Left lobe of liver (tissue), 2 donors: Measurements from ENCODE around the gene ANKRD36C. TPM values are rescaled to one million over a fixed set of nuclear protein-coding genes. Genes with fewer than 3 reads are reported as not detected.
"Not testable (repeated sequence)": the region's sequence is repeated elsewhere in the genome, so short reads cannot be mapped to it uniquely, and the experiment has no call there.

ENCODE experiments used
- ATAC-seq: fragments of 200-7000 bp; cut with Tn5 transposase; one replicate; pipeline ENCODE4 v1.9.1; 2020; ENCODE audit warnings: mild to moderate bottlenecking, moderate library complexity
- DNase-seq: peaks from one replicate; pipeline ENCODE4 v3.0.0-alpha.2; 2020; ENCODE audit warnings: low spot score
- total RNA-seq: library from RNA; stranded (reverse); gene quantifications from one replicate; pipeline ENCODE4 v1.2.1, GENCODE V29; 2021
- donor health status: DM: no; HTN: no; CAD: no; lungs with moderate emphysema.
- donor health status: DM: no; HTN: yes; CAD: no.

The ANKRD36C gene
- total RNA-seq, 1 donor from 2014 or later = 2.4 TPM

DNA sequence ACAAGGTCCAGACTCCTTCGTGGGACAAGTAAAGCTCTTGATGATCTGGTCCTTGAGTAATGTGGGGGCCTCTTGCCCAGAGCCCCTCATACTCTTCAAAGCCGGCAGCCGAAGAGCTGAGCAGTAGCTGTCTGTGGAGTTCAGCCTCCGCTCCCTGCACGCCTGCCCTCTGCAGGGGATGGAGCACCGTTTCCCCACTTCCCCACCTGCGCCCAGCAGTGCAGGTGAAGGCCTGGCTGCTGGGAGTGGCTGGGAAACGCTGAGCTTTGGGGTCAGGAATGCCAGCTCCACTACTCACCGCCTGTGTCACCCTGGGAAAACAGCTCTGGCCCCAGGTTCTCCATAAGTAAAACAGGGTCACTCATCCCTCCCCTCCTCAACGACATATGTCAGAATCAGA is 18.2 kb upstream of the ANKRD36C start:
- ATAC-seq = peak; percentile 45
- DNase-seq = not testable (repeated sequence)

DNA sequence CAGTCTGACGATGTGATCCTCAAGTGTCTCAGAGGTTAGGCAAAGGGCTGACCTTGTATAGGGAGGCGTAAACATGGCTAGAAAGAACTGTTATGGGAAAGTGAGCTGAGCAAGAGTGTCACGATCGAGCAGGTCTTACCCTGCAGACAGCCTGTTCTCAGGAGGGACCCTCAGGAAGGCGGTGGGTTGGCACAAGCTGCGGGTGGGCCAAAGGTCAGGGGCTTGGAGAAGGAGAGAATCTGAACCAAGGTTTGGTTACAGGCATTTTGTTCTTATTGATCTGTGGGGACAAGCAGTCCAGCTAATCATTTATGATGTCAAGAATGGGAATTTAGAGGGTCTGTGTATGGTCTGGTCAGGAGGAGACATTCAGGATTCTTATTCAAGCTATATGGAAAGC is 16.4 kb upstream of the ANKRD36C start:
- ATAC-seq, DNase-seq: not testable (repeated sequence)

DNA sequence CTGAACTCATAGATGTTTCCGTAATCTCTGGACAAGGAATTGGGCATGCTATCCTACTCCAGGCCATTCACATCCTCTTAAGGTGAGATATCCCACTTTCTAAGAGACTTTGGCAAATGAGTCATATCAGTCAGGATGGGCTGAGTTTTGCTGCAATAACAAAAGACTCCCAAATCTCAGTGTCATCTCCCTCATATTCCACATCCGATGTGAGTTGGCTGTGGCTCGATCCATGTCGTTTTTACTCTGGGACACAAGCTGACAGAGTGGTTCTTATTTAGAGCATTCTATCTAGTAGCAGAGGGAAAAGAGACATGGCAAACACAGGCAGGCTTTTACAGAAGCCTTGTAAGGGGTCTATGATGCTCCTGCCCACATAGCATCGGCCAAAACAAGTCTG is 14.6 kb upstream of the ANKRD36C start:
- DNase-seq, ATAC-seq: not testable (repeated sequence)

DNA sequence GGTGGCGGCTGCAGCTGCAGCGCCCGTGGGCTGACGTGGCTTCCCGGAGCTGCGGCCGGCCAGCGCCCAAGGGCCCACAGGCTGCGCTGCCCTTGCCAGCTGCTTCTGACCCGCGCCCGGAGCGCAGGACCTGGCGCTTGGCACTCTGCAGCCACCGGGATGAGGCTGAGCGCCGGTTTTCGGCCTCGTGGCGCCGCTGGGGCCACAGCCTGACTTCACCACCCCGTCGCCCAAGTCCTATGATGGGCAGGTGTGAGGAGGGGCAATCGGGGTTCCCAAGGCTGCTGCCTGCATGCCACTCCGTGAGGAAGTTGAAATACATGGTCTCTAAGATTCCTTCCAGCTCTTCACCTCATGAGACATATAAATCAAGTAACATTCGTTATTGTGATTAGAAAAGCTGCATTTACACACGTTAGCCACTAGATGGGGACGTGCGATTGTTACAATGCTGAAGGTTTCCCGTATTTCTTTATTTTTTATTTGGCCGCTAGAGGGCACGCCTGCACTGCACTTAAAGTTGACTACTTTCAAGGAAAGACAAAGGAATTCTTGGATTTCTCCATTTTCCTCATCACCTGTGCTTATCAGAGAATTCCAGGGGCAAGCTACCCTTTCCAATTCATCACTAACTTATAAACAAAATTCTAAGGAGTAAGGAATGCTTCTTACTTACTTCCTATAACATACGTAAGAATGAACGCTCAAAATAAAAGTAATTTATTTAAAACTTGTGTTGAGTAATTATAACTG is 1.1 kb upstream of the ANKRD36C start:
- ATAC-seq (peak; percentile 94), DNase-seq (peak; percentile 54)

DNA sequence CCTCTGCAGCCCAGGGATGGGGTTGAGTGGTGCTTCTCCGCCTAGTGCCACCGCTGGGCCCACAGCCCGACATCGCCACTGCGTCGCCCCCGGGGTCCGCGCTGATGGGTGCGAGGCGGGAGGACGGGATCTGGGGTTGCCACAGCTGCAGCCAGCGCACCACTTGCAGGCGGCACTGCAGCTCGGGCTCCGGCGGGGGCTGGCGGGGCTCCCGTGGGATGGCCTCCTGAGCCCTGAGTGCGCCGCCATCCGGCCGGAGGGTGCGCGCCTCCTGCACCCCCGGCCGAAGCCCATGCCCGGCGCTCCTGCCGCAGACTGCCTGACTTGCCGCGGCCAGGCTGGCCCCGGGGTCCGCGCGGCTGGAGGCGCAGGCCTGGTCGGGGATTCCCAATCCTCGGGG is 478 bp upstream of the ANKRD36C start:
- peak; percentile 77 for ATAC-seq
- not testable (repeated sequence) for DNase-seq

DNA sequence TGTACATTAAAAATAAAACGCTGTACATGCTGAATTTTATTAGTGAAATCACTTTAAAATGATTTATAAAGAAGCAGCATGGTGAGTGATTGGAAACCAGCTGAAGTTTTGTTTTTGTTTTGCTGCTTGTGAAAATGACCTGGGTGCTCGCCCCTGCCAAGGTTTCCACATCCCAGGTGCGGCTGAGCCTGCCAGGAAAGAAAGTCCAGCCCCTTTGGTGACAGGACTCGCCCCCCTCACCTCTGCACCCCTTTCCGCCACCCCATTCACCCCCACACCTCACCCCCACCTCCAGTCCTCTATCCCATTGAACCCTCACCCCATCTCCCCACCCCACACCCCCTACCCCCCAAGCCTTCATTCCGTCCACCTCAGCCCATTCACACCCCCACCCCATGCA is 740 bp downstream of the ANKRD36C start:
- not testable (repeated sequence) for ATAC-seq, DNase-seq

DNA sequence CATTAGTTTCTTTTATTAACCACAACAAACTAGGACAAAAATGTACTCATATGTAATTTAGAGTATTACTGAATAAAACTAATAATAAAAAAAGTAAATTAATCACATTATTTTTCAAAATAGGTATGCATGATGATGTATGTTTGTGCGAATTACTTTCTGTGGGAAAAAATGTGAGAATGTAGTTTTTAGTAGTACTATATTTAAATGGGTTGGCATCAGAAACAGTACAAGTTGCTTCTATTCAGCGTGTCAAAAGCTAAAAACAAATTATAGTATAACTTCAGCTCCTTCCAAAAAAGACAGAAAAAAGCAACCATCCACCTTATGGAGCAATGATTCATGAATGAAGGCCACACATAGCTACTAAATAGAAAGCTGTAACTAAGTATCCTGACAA is 40.0 kb downstream of the ANKRD36C start:
- not testable (repeated sequence) for ATAC-seq, DNase-seq

DNA sequence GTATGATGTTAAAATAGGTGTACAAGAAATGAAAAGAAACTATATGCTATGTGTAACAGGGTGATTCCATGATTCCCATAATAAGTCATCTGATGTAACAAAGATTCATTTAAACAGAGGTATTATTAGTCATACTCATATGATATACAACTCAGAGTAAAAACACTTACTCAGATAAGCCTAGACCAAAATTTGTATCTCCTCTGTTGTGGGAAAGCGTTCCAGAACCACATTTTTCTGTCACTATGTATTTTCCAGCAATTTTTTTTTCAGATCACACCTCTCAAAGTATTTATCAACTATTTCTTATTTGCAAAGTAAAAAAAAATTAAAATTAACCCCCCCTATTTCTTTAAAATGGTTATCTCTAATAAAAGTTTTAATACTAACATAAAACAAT is 43.6 kb downstream of the ANKRD36C start:
- not testable (repeated sequence) for ATAC-seq, DNase-seq

DNA sequence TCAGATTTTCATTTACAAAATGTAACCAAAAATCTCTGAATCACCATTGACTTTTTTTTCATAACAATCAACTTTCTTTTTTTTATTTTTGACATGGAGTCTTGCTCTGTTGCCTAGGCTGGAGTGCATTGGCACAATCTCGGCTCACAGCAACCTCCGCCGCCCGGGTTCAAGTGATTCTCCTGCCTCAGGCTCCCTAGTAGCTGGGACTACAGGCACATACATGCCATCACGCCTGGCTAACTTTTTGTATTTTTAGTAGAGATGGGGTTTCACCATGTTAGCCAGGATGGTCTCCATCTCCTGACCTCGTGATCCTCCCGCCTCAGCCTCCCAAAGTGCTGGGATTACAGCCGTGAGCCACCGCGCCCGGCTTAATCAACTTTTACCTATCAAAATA is 51.7 kb downstream of the ANKRD36C start:
- ATAC-seq, DNase-seq: not testable (repeated sequence)

DNA sequence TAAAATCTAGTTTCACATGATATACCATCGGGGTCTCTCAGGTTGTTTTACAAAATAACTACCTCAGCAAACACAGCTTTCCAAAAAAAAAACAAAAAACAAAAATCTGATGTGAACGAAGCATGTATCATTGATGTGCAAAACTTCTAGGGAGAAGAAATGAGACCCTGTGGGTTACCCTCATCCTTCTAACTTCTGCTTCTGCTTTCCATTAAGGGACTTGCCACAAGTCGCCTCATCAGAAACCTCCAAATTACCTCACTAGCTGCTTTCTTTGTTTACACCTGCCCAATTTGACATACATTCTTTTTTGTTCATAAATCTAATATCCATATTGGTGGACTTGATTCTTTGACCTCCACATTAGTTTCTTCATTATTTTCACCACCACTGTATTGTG is 60.9 kb downstream of the ANKRD36C start:
- ATAC-seq, DNase-seq: not testable (repeated sequence)

DNA sequence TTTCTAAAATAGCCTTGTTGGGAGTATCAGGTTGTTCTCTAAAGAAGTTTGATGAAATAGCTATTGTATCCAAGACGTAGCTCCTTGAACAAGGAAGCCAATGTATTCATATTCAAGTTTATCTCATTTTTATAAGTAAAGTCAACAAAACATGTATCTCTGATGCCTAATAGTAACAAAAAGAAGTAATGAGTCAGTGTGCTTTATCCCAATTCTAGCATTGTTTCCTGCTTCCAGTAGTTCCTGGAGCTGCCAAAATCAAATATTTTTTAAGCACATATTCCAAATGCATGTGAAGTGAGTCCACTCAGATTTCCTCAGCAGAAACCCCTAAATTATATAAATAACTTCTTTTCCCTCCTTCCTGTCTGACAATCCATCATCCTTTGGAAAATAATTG is 74.6 kb downstream of the ANKRD36C start:
- not testable (repeated sequence) for ATAC-seq, DNase-seq

DNA sequence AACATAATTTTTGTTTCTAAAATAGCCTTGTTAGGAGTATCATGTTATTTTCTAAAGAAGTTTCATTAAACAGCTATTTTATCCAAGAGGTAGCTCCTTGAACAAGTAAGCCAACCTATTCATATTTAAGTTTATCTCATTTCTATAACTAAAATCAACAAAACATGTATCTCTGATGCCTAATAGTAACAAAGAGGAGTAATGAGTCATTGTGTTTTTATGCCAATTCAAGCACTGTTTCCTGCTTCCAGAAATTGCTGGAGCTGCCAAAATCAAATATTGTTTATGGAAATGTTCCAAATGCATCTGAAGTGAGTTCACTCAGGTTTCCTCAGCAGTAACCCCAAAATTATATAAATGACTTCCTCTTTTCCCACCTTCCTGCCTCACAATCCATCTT is 76.5 kb downstream of the ANKRD36C start:
- not testable (repeated sequence) for ATAC-seq, DNase-seq

DNA sequence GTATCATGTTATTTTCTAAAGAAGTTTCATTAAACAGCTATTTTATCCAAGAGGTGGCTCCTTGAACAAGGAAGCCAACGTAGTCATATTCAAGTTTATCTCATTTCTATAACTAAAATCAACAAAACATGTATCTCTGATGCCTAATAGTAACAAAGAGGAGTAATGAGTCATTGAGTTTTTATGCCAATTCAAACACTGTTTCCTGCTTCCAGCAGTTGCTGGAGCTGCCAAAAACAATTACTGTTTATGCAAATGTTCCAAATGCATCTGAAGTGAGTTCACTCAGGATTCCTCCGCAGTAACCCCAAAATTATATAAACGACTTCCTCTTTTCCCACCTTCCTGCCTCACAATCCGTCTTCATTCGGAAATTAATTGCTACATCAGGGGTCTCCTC is 80.2 kb downstream of the ANKRD36C start:
- not testable (repeated sequence) for DNase-seq

DNA sequence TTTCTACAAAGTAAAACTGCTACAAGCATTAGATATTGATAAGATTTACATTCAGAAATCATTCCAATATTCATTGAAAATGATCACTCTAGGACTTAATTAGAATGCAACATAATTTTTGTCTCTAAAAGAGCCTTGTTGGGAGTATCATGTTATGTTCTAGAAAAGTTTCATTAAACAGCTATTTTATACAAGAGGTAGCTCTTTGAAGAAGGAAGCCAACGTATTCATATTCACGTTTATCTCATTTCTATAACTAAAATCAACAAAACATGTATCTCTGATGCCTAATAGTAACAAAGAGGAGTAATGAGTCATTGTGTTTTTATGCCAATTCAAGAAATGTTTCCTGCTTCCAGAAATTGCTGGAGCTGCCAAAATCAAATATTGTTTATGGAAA is 97.2 kb downstream of the ANKRD36C start:
- not testable (repeated sequence) for DNase-seq, ATAC-seq

More for the DNA sequence above, 80.2 kb downstream of the ANKRD36C start:
- not testable (repeated sequence) for ATAC-seq

DNA sequence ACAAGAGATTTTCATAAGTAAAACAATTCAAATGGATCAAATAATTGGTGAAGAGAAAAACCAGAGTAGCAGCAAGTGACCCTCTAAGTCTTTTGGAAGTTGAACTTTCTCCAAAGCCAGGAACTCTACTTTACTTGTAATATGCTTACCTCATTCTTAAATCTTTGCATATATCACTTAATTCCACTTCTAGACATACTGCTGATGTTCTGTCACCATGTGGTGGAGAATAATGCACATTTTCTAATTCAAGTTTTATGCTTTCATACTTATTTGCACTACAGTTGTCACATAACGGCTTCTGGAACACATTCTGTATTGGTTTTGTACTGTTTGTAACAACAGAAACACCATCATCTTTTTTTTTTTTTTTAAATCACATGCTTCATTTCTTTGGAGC is 123.7 kb downstream of the ANKRD36C start:
- not testable (repeated sequence) for ATAC-seq, DNase-seq

DNA sequence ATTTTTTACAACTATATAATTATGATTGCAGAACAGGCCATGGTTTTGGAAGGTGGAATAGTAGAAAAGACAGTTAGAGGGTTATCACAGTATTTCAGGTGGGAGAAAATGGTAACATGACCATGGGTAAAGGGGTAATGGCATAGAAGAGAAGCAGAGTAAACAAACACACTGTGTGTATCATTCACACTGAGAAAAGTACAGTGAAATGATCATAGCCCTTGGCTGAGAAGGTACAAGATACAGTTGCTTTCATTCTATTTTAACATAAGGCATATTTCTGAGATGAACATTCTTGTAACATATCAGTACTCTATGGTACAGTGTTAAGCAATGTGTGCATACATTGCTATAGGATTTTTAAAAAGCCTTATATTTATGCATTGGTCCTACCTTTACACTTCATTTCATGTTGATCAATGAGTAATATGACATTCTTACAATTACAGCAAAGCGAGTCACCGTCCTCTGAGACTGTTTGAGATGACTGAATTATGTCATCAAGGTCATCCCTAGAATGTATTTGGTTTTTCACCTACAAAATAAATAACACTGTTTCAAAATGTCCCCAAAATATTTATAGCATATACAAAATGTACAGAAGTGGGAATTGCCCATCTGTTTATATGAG is 124.5 kb downstream of the ANKRD36C start:
- not testable (repeated sequence) for ATAC-seq, DNase-seq

DNA sequence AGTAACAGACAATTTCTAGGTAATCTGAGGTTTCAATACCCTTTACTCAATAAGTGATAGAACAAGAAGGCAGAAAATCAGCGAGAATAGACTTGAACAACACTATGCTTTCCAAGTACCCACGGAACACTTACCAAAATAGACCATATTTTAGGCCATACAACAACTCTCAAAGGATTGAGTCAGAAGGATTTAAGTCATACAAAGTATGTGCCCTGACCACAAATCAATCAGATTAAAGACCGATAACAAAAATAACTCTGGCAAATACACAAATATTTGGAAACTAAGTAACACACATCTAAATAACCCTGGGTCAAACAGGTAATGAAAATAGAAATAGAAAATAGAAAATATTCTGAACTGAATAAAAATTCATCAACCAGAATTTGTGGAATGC is 129.5 kb downstream of the ANKRD36C start:
- DNase-seq = not testable (repeated sequence)

DNA sequence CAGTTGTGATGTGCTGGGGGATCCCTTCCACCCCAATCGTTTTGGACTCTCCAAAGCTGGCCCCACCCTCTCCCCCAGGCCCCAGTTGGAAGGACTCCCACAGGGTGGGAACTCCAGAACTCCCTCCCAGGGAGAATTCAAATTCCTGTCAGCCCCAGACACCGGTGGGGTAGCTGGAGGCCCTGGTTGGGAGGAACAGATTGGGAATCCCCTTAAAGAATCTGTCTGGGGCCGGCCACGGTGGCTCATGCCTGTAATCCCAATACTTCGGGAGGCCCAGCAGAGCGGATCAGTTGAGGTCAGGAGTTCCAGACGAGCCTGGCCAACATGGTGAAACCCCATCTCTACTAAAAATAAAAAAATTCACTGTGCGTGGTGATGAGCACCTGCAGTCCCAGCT is 155.5 kb downstream of the ANKRD36C start:
- no peak for ATAC-seq
- no peak for DNase-seq

More for the DNA sequence above, 129.5 kb downstream of the ANKRD36C start:
- ATAC-seq = not testable (repeated sequence)

DNA sequence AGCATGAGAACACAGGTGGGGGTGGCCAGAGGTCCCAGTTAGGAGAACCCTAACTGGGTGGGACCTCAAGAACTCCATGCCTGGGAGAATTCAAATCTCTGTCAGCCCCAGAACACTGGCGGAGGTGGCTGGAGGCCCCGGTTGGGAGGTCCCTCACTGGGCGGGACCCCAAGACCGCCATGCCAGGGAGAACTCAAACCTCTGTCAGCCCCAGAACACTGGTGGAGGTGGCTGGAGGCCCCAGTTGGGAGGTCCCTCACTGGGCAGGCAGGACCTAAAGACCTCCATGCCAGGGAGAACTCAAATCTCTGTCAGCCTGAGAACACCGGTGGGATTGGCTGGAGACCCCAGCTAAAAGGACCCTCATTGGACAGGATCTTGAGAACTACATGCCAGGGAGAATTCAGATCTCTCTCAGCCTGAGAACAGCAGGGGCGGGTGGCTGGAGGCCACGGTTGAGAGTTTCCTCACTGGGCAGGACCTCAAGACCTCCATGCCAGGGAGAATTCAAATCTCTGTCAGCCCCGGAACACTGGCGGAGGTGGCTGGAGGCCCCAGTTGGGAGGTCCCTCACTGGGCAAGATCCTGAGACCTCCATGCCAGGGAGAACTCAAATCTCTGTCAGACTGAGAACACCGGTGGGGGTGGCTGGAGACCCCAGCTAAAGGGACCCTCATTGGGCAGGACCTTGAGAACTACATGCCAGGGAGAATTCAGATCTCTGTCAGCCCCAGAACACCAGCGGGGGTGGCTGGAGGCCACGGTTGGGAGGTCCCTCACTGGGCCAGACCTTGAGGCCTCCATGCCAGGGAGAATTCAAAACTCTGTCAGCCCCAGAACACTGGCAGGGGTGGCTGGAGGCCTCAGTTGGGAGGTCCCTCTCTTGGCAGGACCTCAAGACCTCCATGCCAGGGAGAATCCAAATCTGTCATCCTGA is 157.3 kb downstream of the ANKRD36C start:
- not testable (repeated sequence) for DNase-seq, ATAC-seq

DNA sequence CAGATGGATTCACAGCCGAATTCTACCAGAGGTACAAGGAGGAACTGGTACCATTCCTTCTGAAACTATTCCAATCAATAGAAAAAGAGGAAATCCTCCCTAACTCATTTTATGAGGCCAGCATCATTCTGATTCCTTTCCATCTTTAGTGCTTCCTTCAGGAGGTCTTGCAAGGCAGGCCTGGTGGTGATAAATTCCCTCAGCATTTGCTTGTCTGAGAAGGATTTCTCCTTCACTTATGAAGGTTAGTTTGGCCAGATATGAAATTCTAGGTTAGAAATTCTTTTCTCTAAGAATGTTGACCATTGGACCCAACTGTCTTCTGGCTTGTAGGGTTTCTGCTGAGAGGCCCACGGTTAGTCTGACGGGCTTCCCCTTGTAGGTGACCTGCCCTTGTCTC is 167.4 kb downstream of the ANKRD36C start:
- not testable (repeated sequence) for DNase-seq, ATAC-seq

DNA sequence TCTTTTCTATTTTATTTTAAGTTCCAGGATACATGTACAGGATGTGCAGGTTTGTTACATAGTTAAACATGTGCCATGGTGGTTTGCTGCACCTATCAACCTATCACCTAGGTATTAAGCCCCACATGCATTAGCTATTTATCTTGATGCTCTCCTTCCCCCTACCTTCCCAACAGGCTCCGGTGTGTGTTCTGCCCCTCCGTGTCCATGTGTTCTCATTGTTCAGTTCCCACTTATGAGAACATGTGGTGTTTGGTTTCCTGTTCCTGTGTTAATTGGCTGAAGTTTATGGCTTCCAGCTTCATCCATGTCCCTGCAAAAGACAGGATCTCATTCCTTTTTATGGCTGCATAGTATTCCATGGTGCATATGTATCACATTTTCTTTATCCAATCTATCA is 174.1 kb downstream of the ANKRD36C start:
- not testable (repeated sequence) for DNase-seq, ATAC-seq
